Gastroesophageal sphincter (tissue), 4 donors: ENCODE measurements around the gene NUP205. TPM values are rescaled to one million over a fixed set of nuclear protein-coding genes. Genes with fewer than 3 reads are reported as not detected.

Experiments
- ATAC-seq: fragments of 150-250 bp; one replicate; pipeline ENCODE4 v1.9.1; 2016; ENCODE audit warnings: mild to moderate bottlenecking, moderate library complexity
- H3K27ac ChIP-seq, 4 donors: fragments of 200-600 bp; sonication (generic) in 3 of 4; 1 replicate in 3 of 4; 2 replicates in 1 of 4; pipeline ENCODE4 v1.5.1; 2016 to 2019
- H3K27me3 ChIP-seq: fragments of 200-600 bp; sonication (generic); one replicate; pipeline ENCODE4 v1.5.1; 2019
- H3K36me3 ChIP-seq, 2 donors: fragments of 200-600 bp; sonication (generic); one replicate each; pipeline ENCODE4 v1.5.1; 2019; ENCODE audit warnings: control low read depth in 1 of 2
- H3K4me1 ChIP-seq, 3 donors: fragments of 200-600 bp; sonication (generic); 1 replicate in 2 of 3; 2 replicates in 1 of 3; pipeline ENCODE4 v1.5.1; 2016 to 2019; ENCODE audit warnings: control low read depth in 2 of 3
- H3K4me3 ChIP-seq, 2 donors: fragments of 200-600 bp; sonication (generic); one replicate each; pipeline ENCODE4 v1.5.1; 2019; ENCODE audit warnings: mild to moderate bottlenecking in 1 of 2, moderate library complexity in 1 of 2
- H3K9me3 ChIP-seq, 3 donors: fragments of 200-600 bp; sonication (generic); one replicate each; pipeline ENCODE4 v1.5.1; 2017 to 2019; ENCODE audit warnings: control low read depth in 2 of 3
- EP300 ChIP-seq: sonication (generic); formaldehyde crosslinking; IDR thresholded peaks from one replicate; pipeline ENCODE4 v1.6.1; 2017; ENCODE audit warnings: antibody characterized with exemption, mild to moderate bottlenecking
- POLR2A ChIP-seq, 2 donors: fragments of 450-650 bp; IDR thresholded peaks; one replicate each; pipeline ENCODE4 v1.6.1; 2017; ENCODE audit warnings: antibody characterized with exemption in 2 of 2, mild to moderate bottlenecking in 2 of 2, moderate library complexity in 1 of 2
- POLR2AphosphoS5 ChIP-seq: sonication (generic); formaldehyde crosslinking; IDR thresholded peaks from one replicate; pipeline ENCODE4 v1.6.1; 2017; ENCODE audit warnings: antibody characterized with exemption
- WGBS, 2 donors: methylation state at CpG; one replicate each; pipeline ENCODE4 v1.1.5; 2018; ENCODE audit warnings: low coverage in 1 of 2; 5-methylcytosine and 5-hydroxymethylcytosine counted together
- total RNA-seq, 4 donors: library from RNA; depleted of rRNA; stranded (reverse); fragments of >200 nt; gene quantifications; one replicate each; pipeline ENCODE4 v1.1.0, GENCODE V29; 2016
- TF ChIP-seq, protein P1 (sequence below), 4 experiments: fragments of 200-600 bp in 2 of 4; fragments of 450-650 bp in 2 of 4; sonication (generic) in 1 of 4; IDR thresholded peaks; one replicate each; pipeline ENCODE4 v1.5.1; 2017 to 2019; ENCODE audit warnings: antibody characterized with exemption in 4 of 4, mild to moderate bottlenecking in 2 of 4, moderate library complexity in 2 of 4

NUP205 gene
- total RNA-seq, 4 donors from 2014 or later, result 28.4 to 38.8 (median 32.4) TPM

GRCh38 chr7:135647755-135648154 is 90.0 kb downstream of the NUP205 start:
- H3K4me3 ChIP-seq, result no peak overlapping the region
- H3K9me3 ChIP-seq, result no peaks in the 10 kb centered on the region
- TF ChIP-seq POLR2AphosphoS5 (no peak), POLR2A (IDR thresholded peaks at IDR 0.05) (no peak), EP300 (no peak)
- TF ChIP-seq, protein P1, sequence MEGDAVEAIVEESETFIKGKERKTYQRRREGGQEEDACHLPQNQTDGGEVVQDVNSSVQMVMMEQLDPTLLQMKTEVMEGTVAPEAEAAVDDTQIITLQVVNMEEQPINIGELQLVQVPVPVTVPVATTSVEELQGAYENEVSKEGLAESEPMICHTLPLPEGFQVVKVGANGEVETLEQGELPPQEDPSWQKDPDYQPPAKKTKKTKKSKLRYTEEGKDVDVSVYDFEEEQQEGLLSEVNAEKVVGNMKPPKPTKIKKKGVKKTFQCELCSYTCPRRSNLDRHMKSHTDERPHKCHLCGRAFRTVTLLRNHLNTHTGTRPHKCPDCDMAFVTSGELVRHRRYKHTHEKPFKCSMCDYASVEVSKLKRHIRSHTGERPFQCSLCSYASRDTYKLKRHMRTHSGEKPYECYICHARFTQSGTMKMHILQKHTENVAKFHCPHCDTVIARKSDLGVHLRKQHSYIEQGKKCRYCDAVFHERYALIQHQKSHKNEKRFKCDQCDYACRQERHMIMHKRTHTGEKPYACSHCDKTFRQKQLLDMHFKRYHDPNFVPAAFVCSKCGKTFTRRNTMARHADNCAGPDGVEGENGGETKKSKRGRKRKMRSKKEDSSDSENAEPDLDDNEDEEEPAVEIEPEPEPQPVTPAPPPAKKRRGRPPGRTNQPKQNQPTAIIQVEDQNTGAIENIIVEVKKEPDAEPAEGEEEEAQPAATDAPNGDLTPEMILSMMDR (IDR thresholded peaks at IDR 0.05), result no peak
- no peaks in the 10 kb centered on the region for H3K27me3 ChIP-seq
- ATAC-seq, result no peak
- no peaks in the 10 kb centered on the region for H3K4me1 ChIP-seq
- no peak overlapping the region for H3K27ac ChIP-seq
- peaks cover 0 to 78% of the 10 kb centered on the region in 2 donors for H3K36me3 ChIP-seq
- WGBS, 2 donors, result 80 to 83% methylated on average over 1 of the region's 1 CpG

GRCh38 chr7:135648235-135648634 is 90.5 kb downstream of the NUP205 start:
- Histone ChIP-seq H3K36me3 (peaks cover 0 to 73% of the 10 kb centered on the region in 2 donors), H3K4me3 (no peak overlapping the region), H3K4me1 (no peaks in the 10 kb centered on the region), H3K27ac (no peak overlapping the region), H3K27me3 (no peaks in the 10 kb centered on the region), H3K9me3 (no peaks in the 10 kb centered on the region)
- TF ChIP-seq POLR2AphosphoS5 (no peak), POLR2A (IDR thresholded peaks at IDR 0.05) (no peak), EP300 (no peak)
- TF ChIP-seq, protein P1 (IDR thresholded peaks at IDR 0.05), result no peak
- 69 to 85% methylated on average over 7 of the region's 7 CpGs for WGBS, 2 donors
- ATAC-seq, result no peak

- H3K27ac ChIP-seq, result no peak overlapping the region
- H3K36me3 ChIP-seq, result peaks cover 0 to 49% of the 10 kb centered on the region in 2 donors
- no peaks in the 10 kb centered on the region for H3K27me3 ChIP-seq
- no peak overlapping the region for H3K4me3 ChIP-seq
- no peaks in the 10 kb centered on the region for H3K4me1 ChIP-seq
- TF ChIP-seq POLR2AphosphoS5 (no peak), POLR2A (IDR thresholded peaks at IDR 0.05) (no peak), EP300 (no peak)
- TF ChIP-seq, protein P1 (IDR thresholded peaks at IDR 0.05), result no peak
- no peaks in the 10 kb centered on the region for H3K9me3 ChIP-seq
- peak; percentile 69 for ATAC-seq
- WGBS, 2 donors, result 50 to 85% methylated on average over 2 to 5 of the region's 15 CpGs
Measured at GRCh38 chr7:135650831-135651573, 93.3 kb downstream of the NUP205 start.

GRCh38 chr7:135653340-135654080 is 95.8 kb downstream of the NUP205 start:
- Histone ChIP-seq H3K9me3 (no peaks in the 10 kb centered on the region), H3K36me3 (peaks cover 0 to 24% of the 10 kb centered on the region in 2 donors), H3K27me3 (no peaks in the 10 kb centered on the region), H3K4me1 (no peaks in the 10 kb centered on the region), H3K4me3 (no peak overlapping the region), H3K27ac (no peak overlapping the region)
- no peak for ATAC-seq
- WGBS, 2 donors, result 87 to 89% methylated on average over 10 to 11 of the region's 12 CpGs
- no peak for TF ChIP-seq POLR2AphosphoS5
- no peak for TF ChIP-seq POLR2A (IDR thresholded peaks at IDR 0.05)
- no peak for TF ChIP-seq EP300
- TF ChIP-seq, protein P1 (IDR thresholded peaks at IDR 0.05), result no peak
